Non-pigmented ciliary epithelial cell (primary cell): ENCODE measurements around the gene ESYT2.

Experiments
- DNase-seq: peaks from one replicate; pipeline ENCODE4 v3.0.0-alpha.2; 2010; ENCODE audit warnings: low read depth

The ESYT2 gene

DNA sequence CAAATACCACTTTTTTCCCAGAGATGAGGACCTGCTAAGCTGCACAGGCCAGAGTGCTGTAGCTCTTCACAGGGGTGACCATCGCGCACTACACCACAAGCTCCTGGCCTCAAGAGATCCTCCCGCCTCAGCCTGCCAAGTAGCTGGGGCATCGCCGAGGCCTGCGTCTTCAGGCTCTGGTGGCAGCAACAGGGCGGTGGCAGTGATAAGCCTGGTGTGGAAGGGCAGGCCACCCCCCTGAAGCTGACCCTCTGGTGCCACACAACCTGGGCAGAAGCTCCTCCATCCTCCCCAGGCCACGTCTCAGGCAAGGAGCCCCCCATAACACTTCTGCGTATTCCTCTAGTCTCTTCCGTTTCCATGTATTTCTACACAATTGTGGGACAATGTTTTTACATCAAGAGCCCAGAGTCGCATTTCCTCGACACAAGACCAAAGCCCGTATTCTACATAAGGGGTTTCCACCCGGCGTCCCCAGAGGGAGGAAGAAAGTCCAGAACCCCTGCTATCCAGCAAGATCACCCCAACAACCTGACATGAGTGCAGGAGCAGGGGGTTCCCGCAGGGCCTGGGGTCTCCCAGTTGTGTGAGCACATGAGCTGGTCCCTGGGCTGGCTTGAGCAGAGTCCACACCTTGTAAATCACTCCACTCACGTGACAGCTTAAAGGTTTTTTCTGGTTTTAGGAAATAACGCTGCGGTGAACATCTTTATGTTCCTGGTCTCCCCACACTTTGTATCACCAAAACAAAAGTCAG, 87.1 kb downstream of the ESYT2 start:
- no peak for DNase-seq

DNA sequence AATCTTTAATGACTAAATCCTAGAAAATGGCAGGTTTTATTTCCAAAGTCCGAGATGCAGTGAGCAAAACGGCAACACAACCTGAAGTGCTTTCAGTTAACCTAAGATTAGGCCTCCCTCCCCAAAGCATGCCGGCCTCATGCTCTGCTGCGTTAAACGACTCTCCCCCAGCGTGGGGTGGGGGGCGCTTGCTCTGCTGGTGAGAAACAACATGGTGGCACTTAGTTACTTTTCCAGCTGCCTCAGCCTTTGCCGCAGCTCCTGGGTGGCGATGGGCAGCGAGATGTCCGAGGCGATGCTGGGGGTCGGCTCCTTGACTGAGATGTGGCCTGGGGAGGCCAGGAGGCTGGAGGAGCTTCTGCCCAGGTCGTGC, 88.0 kb downstream of the ESYT2 start:
- no peak for DNase-seq

DNA sequence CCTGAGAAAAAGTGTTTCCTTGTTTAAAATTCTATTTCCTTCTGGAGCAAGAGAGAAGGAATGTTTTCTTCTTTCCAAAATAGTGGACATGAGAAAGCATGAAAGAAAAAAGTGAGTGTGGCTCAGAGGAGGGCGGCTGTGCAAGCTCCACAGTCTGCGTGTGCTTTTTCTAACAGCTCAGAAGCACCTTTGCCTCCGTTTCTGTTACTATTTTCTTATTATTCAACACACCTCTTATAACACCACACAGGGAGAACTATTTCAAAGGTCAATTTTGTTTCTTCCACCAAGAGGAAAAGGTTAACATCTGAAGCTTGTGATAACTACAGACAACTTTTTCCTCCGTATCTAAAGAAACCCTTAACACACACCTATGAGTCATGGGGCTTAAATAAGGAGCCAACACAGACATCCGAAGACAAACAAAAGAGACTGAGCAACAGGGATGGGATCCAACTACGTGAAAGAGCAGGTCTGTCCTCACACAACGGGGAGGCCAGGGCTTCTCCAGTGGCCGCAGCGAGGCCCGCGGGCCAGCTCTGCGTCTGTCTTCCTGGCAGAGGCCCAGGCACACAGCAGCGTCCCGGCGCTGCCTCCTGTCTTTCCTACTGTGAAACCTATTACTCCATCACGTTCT, 88.5 kb downstream of the ESYT2 start:
- peak; percentile 93 for DNase-seq

DNA sequence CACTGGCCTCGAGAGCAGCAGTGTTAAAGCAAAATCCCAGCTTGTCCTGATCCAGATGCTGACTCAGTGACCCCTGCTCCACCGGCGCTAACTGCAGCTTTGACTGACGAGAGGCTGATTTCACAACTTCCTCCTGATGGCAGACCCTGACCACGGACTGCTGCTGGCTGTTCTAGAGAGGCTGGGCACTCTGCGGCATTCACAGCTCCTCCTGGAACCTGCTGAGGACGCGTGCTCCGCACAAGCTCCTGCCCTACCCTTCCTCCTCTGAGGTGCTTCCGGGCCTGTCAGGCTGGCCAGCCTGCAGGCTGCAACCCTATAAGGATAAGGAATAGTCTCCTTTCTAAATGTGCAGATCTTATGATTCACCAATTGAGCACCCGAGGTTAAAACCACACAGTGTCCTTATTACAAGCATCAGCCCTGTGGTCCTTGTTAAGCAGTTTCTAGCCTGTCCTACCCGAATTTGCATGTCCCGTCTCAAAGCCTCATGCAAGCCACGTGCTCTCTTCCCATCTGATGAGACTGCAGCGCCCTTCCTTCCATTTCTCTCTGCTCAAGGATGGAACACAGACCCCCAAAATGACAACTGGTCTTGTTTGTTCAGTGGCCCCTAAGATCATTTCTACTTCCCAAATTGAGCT, 89.2 kb downstream of the ESYT2 start:
- DNase-seq: peak; percentile 84

DNA sequence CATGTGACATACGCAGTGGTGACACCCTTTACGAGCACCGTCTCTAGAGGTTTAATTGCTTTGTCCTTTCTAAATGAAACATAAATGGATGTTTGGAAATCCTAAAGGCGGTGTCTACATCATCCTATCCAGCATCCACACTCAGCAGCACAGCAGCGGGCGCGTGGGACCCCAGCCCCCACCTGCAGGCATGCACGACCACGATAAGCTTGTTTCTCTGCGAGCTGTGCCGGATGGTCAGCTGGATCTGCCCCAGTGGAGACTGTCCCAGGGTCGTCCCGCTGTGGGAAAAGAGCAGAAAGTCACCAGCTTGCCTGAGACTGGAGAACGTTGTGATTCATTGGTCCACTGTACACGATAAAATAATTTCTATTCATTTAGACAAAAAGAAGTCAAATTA, 90.5 kb downstream of the ESYT2 start:
- DNase-seq: no peak

DNA sequence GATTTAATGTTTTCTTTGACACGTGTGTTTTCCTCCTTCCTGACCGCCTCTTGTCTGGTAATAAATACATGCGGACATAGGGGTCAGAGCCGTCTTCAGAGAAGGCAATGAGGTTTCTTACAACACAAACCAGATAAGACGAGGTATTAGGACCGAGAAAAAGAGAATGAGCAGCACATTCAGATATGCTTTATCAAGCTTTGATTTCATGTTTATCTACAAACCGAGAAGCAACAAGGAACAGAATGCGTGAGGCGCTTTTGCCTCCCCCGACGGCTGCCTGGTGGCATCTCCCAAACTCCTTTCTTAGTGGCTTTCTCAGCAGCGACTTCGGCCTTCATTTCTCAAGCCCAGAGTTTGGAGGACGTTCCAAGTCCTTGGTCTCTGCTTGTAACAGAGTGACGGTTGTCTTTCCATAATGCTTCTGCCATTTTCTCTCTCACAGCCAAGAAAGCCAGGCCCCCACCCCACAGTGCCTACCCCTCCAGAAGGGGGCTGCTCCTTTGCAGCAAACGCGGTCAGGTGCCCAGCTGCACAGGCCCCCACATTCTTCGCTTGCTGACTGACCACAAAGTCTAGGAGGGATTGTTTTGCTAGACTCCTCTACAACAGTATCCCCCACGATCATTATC, 92.1 kb downstream of the ESYT2 start:
- no peak for DNase-seq

DNA sequence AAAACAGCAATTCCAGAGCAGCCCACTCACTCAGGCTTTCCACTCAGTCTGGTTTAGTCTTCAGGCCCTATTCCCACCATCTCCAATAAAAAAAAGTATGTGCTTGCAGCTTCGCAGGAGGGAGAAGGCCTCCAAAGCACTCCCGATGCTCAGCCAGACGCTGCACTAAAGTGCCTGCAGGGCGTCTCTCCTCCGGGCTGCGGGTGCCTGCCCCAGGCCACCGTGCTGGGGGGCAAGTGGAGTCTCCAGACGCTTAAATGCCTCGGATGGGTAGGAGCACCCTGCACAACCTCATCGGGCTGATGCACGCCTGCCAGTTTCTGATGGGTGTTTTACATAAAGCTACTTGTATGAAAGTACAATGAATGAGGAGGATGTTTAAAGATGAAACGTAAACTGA, 93.4 kb downstream of the ESYT2 start:
- no peak for DNase-seq

DNA sequence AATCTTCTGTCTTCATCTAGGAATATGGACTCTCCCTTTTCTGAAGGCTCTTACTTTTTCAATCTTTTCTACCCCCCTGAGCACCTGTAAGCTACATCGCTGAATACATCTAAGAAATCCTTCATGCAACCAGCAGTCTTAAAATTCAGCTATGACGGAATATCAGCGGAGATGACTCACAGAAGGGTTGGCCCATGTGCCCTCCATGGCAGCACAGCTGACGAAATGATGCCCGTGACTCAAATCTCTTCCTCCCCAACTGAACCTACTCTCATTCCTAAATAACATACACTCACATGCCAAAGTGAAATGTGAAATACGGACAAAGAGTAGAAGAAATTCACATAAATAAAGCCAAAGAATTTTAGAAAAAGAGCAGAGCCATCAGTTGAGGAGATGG, 94.4 kb downstream of the ESYT2 start:
- peak; percentile 20 for DNase-seq

DNA sequence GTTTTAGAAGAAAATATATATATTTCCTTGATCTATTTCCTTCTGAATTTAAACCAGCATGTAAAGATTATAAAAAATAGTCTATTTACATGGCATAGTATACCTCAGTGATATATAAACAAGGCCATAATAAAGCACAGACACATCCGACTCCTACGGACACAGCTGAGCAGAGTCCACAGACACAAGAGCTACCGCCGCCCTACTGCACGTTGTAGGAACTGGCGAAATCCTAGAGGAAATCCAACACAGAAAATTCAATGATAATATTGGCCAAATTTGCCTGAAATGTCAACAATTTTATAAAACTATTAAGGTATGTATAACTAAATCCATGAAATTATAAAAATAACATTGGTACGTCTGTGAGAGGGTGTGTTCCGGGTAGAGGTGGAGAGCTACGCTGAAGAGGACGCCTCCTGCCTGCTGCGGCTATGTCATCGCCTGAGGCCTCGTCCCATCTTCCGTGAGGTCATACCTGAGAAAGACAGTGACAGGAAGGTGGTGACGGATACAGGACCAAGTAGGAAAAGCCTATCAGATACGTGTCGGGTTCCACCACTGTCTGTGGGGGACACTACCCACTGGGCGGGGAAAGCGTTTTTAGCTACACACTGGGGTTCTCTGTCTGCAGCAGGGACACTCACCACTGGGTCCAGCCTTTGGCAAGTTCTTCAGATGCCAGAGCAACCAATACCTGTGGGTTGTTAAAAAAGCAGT, 95.4 kb downstream of the ESYT2 start:
- DNase-seq: no peak

DNA sequence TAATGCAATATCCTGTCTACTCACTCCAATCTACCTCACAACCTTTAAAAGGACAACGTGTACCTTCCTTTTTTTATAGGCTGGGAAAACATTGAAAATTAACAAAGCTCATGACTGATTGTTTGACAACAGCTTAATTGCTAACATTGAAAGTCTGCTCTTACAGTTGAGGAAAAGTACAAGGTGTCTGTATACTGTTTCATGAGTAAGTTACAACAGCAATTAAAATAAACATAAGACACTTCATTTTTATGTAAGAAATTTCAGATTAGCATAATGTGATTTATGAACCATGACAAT, 96.1 kb downstream of the ESYT2 start:
- DNase-seq: no peak

DNA sequence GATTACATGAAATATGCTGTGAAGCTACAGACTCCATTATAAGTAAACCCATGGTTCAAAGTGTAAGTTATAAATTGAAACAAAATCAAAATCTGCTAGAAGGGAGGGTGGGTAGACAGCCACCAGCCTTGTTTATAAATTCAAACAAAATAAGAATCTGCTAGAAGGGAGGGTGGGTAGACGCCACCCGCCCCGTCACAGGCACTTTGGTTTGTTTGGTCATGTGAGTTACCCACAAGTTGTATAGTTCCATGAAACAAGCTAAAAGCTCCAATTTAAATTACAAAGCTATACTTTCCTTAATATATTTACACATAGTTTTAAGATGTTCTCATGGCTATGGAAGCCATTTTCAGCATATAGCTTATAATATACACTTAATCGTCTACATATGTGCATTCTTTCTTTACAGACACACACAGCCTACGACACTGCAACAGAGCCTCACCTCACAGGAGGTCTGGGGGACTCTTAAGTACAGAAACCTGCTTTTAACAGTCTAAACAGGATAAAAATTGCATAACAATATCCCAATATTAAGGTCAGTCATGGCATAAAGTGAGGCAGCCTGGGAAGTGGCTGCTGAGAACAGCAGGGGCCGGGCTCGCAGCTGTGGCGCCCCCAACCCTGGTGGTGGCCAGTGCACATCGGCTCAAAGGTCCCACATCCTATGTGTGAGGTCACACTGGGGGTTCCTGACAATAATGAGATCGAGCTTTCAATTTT, 96.7 kb downstream of the ESYT2 start:
- DNase-seq: no peak

DNA sequence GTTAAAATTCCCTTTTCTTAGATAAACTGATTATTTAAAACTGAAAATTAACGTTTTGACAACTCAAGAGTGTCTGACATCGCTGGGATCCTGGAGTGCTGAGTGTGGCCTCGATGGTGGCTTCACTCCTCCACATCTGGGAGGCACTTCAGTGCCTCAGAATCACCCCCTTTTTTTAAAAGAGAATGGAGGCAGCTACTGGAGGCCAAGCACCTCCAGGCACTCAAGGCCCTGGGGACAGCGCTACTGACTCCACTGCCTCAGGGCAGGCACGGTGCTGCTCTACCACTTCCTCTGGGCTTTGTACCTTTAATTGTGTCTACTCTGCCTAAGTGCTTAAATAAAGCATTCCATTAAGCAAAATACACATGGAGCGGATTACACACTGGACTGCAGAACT, 97.5 kb downstream of the ESYT2 start:
- no peak for DNase-seq

DNA sequence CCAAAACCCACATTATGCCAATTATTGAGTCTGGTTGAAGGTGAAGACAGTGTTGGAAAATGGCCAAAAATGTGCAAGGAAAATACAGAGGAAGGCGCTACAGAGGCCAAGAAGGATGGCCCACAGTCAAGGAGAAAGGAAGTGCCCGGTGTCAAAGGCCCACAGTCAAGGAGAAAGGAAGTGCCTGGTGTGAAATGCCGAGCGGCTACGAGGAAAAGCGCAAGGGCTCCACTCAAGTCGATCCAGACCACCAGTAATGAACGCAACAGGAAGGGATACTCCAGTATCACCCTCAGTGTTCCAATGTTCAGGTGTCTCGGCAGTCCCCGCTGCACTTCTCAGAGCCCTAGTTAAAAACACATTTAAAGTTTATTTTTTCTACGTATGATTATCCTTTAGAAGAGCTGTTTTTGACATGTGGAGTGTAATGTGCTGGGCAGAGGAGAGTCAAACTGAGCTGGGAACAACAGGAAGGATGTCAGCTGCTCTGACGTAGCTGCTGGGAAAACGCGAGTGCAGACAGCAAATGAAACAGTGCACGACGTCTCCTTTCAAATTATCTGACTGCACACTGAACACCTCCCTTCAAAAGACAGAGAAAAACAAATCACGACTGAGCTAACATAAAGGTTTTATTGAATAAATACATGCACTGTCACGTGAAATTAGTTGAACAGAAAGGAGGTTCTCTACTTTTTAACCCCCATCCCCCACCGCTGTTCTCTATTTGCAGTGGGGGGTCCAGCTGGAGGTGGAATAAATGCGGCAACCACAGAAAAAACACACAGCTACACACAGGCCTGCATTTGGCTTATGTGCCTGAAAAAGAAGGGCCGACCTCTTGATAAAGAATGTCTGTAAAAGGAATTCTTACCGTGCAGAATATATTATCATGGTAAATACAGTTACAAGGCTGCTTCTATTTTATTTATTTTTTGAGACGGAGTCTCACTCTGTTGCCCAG, 98.6 kb downstream of the ESYT2 start:
- DNase-seq: no peak

DNA sequence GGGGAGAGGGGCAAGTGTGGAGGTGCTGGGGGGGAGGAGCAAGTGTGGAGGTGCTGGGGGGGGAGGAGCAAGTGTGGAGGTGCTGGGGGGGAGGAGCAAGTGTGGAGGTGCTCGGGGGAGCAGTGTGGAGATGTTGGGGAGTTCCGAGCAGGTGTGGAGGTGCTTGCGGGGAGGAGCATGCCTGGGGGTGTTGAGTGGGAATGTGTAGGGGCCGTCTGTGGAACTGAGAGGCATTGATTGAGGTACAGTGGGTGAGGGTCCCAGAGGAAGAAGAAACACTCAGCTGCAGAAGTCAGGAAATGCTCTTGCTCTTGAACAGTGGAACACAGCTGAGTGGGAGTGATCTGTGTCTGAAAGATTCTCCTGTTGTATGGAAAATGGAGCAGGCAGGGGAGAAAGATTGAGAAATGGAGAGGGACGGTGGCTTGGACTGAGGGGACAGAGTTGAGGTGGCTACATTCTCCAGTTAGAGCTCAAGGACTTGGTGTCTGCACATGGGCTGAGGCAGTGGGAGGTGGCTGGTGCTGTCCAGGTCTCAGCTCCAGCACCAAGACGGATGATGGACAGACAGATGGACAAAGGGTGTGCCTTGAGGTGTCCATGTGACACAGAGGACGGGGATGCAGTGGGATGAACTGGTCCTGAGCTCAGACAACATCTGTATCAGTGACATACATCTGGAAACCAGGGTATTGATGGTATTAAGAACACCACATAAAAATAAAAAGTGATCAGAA, 99.5 kb downstream of the ESYT2 start:
- no peak for DNase-seq

DNA sequence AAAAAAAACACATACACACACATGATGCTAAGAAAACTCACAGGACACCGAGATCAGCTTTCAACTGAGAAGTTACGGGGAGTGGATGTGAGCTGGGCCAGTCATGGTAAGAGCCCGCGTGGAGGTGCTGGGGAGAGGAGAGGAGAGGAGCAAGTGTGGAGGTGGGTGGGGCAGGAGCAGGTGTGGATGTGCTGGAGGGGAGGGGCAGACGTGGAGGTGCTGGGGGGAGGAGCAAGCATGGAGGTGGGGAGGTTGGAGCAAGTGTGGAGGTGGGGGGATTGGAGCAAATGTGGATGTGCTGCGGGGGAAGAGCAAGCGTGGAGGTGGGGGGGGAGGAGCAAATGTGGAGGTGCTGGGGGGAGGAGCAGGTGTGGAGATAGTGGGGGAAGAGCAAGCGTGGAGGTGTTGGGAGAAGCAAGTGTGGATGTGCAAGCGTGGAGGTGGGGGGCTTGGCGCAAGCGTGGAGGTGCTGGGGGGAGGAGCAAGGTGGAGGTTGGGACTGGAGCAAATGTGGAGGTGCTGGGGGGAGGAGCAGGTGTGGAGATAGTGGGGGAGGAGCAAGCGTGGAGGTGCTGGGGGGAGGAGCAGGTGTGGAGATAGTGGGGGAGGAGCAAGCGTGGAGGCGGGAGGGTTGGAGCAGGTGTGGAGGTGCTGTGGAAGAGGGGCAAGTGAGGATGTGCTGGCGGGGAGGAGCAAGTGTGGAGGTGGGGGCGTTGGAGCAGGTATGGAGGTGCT, 100.2 kb downstream of the ESYT2 start:
- DNase-seq: no peak

DNA sequence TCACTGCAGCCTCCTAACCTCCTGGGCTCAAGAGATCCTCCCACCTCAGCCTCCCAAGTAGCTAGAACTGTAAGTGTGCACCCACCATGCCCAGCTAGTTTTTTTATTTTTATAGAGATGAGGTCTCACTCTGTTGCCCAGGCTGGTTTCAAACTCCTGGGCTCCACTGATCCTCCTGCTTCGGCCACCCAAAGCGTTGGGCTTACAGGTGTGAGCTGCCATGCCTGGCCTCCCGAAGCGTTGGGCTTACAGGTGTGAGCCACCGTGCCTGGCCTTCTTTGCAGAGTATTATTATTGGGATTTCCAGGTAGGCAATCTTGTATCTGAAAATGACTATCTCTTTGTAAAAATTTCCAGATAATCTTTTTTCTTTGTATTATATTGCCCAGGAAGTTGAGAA, 101.6 kb downstream of the ESYT2 start:
- DNase-seq: no peak

DNA sequence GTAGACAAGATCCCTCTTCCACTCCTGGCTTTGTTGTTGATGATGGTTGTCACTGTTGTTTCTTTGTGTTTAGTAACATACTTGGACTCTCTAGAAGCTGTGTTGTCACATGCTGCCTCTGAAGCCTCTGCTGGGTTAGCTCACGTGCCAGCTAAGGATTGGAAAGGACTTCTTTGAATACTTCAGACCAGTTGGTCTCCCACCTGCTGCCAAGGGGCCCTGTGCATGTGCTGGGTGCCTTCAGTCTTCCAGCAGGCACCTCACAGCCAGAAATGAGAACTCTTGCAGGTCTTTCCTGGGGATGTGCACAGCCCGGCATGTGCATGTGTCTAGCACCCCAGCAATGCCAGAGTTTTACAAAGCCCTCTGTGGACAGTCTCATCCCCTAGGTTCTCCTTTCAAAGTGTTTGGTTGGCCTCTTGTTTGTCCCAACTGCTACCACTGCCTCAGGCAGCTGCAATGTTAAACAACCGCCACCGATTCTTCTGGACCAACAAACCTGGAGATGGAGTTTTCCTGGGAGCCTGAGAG, 103.0 kb downstream of the ESYT2 start:
- no peak for DNase-seq

DNA sequence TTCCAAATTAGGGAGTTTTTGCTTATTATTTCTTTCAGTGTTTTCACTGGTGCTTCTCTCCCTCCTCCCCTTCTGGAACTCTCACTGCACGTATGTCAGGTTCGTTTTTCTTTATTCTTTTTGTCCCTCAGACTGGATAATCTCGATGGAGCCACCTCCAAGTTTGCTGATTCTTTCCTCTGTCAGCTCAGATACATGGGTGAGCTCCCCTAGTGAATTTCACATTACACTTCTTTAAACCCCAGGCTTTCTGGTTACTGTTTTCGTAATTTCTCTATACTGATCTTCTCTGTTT, 103.9 kb downstream of the ESYT2 start:
- DNase-seq: no peak
